ENCODE results near the gene MTR.

The MTR gene

GRCh38 chr1:236860101-236860500 is 65.0 kb downstream of the MTR start:
- no peaks in the 10 kb centered on the region for H3K9me3 ChIP-seq (ENCODE audit: severe bottlenecking)
- H3K4me3 ChIP-seq (ENCODE audit: low read depth, low read length) = no peak overlapping the region
- DNase-seq = no peak
- H3K27me3 ChIP-seq (ENCODE audit: insufficient read depth, low read depth, severe bottlenecking) = no peaks in the 10 kb centered on the region
- peaks cover 62% of the 10 kb centered on the region for H3K36me3 ChIP-seq
- no peak overlapping the region for H3K27ac ChIP-seq
- no peak for TF ChIP-seq CTCF (IDR thresholded peaks at IDR 0.05; ENCODE audit: low read depth, low read length)

- TF ChIP-seq CTCF (IDR thresholded peaks at IDR 0.05; ENCODE audit: low read depth, low read length) = no peak
- Histone ChIP-seq H3K9me3 (ENCODE audit: severe bottlenecking) (no peaks in the 10 kb centered on the region), H3K36me3 (peaks cover 62% of the 10 kb centered on the region), H3K27ac (no peak overlapping the region), H3K4me3 (ENCODE audit: low read depth, low read length) (no peak overlapping the region), H3K27me3 (ENCODE audit: insufficient read depth, low read depth, severe bottlenecking) (no peaks in the 10 kb centered on the region)
- DNase-seq = no peak
Measured at GRCh38 chr1:236860674-236861073, 65.6 kb downstream of the MTR start.

- Histone ChIP-seq H3K36me3 (peaks cover 56% of the 10 kb centered on the region), H3K9me3 (ENCODE audit: severe bottlenecking) (no peaks in the 10 kb centered on the region), H3K4me3 (ENCODE audit: low read depth, low read length) (no peak overlapping the region), H3K27ac (no peak overlapping the region), H3K27me3 (ENCODE audit: insufficient read depth, low read depth, severe bottlenecking) (no peaks in the 10 kb centered on the region)
- no peak for DNase-seq
- TF ChIP-seq CTCF (IDR thresholded peaks at IDR 0.05; ENCODE audit: low read depth, low read length) = no peak
Measured at GRCh38 chr1:236861560-236862218, 66.6 kb downstream of the MTR start.

- H3K27ac ChIP-seq = no peak overlapping the region
- DNase-seq = no peak
- H3K9me3 ChIP-seq (ENCODE audit: severe bottlenecking) = no peaks in the 10 kb centered on the region
- H3K36me3 ChIP-seq = peaks cover 56% of the 10 kb centered on the region
- TF ChIP-seq CTCF (IDR thresholded peaks at IDR 0.05; ENCODE audit: low read depth, low read length) = no peak
- H3K4me3 ChIP-seq (ENCODE audit: low read depth, low read length) = no peak overlapping the region
- H3K27me3 ChIP-seq (ENCODE audit: insufficient read depth, low read depth, severe bottlenecking) = no peaks in the 10 kb centered on the region
Measured at GRCh38 chr1:236862219-236862591, 67.1 kb downstream of the MTR start.

- Histone ChIP-seq H3K4me3 (ENCODE audit: low read depth, low read length) (no peak overlapping the region), H3K27ac (no peak overlapping the region), H3K36me3 (peaks cover 58% of the 10 kb centered on the region), H3K27me3 (ENCODE audit: insufficient read depth, low read depth, severe bottlenecking) (no peaks in the 10 kb centered on the region), H3K9me3 (ENCODE audit: severe bottlenecking) (no peaks in the 10 kb centered on the region)
- TF ChIP-seq CTCF (IDR thresholded peaks at IDR 0.05; ENCODE audit: low read depth, low read length) = no peak
- no peak for DNase-seq
Measured at GRCh38 chr1:236862615-236863211, 67.6 kb downstream of the MTR start.

GRCh38 chr1:236864211-236864610 is 69.1 kb downstream of the MTR start:
- no peak for TF ChIP-seq CTCF (IDR thresholded peaks at IDR 0.05; ENCODE audit: low read depth, low read length)

More at GRCh38 chr1:236864211-236864610, 69.1 kb downstream of the MTR start:
- Histone ChIP-seq H3K9me3 (ENCODE audit: severe bottlenecking) (no peaks in the 10 kb centered on the region), H3K36me3 (peaks cover 71% of the 10 kb centered on the region), H3K27me3 (ENCODE audit: insufficient read depth, low read depth, severe bottlenecking) (no peaks in the 10 kb centered on the region), H3K27ac (peak overlapping the region; percentile 5; the same call in 1 of the 2 replicates), H3K4me3 (ENCODE audit: low read depth, low read length) (no peak overlapping the region)
- DNase-seq = peak; percentile 21

All from WERI-Rb-1 (cell line).